ENCODE data around the gene UBE4A.
"Not testable (repeated sequence)": the region's sequence is repeated elsewhere in the genome, so short reads cannot be mapped to it uniquely, and the experiment has no call there.

Gene UBE4A

DNA sequence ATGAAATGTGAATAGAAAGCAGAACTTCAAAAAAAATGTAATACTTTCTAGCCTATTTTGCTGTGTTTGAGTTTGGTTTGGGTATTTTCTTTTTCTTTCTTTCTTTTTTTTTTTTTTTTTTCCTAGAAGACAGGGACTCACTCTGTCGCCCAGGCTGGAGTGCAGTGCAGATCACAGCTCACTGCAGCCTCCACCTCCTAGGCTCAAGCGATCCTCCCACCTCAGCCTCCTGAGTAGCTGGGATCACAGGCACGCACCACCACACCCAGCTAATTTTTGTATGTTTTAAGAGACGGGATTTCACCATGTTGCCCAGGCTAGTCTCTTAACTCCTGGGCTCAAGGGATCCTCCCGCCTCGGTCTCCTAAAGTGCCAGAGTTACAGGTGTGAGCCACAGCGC lies 43.2 kb downstream of the UBE4A start:
- not testable (repeated sequence) for DNase-seq

DNA sequence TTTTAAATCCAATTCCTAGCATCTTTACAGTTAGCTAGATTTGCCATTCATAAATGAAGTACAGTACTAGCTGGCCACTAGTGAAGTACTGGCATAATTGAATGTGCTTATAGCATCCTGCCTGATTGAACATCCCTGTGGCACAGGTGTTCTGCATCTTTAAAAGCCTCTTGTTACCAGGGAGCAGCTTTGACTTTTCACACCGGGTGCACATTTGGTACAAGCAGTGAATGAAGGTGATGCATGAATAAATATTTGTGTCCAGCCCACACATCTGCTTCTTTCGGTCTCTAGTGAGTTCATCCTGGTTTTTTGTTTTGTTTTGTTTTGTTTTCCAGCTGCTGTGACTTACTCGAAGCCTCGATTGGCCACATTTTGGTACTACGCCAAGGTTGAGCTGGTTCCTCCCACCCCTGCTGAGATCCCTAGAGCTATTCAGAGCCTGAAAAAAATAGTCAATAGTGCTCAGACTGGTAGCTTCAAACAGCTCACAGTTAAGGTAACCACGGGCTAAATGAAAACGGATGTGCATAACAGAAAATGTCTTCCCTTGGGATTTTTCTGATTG lies 47.3 kb downstream of the UBE4A start:
- peak; percentile 54 for DNase-seq

DNA sequence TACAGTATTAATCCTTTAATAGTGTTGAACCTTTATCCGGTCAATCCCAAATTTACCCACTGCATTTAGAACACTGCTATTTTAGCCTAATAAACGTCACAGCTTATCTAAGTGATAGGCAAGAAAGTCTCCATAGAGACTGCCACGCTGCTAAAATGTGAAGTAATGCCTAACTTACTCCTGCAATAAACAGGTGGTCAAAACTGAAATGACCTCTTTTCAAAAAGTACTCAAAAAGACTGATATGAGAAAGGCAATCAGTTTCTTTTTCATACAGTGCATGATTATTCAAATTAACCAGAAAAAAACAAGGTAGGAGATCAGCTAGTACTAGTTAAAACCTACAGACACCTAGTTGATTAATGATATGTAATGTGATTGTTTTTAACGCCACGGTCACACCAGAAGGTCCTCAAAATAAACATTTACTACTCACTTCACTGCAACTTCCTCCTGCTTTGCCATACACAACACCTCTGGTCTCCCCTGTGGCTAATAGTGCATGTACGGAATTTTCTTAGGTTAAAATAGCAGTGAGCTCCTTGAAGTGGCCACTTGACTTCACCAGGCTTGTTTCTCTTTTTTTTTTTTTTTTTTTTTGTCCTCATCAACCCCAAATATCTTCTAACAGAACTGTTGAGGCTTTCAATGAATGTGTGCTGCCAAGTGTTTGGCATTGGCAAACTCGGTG lies 50.8 kb downstream of the UBE4A start:
- DNase-seq, result no peak

DNA sequence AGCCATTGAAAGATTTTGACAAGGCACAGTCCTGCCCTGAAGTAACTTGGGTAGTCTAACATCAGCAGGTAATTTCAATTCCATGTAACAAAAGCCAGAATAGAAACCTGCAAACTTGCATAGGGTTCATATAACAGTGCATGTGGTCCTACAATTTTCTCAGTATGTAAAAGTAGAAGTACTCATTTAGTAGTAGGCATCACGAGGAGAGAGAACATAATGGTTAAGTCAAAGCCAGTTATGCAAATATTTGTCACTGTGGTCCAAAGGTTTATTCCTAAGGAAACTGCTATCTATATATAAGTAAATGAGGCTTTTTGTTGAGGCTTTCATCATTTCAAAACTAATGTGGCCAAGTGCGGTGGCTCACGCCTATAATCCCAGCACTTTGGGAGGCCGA lies 52.1 kb downstream of the UBE4A start:
- no peak for DNase-seq

DNA sequence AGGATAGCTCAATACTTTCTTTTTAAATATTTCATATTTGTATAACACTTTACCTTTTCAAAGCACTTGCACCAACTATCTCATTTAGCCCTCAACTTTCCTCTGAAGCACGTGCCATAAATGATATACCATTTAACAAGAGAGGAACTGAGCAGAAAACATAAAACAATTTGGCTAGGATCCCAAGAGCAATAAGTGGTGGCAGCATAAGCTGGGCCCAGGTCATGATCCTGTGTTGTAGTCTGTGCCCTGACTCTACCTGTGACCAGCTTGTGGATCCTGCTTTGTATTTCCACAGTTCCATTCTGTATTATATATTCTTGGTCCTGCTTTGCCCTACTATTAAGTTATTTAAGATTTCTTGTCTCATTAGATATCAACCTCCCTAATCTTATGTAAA lies 53.5 kb downstream of the UBE4A start:
- DNase-seq, result no peak

DNA sequence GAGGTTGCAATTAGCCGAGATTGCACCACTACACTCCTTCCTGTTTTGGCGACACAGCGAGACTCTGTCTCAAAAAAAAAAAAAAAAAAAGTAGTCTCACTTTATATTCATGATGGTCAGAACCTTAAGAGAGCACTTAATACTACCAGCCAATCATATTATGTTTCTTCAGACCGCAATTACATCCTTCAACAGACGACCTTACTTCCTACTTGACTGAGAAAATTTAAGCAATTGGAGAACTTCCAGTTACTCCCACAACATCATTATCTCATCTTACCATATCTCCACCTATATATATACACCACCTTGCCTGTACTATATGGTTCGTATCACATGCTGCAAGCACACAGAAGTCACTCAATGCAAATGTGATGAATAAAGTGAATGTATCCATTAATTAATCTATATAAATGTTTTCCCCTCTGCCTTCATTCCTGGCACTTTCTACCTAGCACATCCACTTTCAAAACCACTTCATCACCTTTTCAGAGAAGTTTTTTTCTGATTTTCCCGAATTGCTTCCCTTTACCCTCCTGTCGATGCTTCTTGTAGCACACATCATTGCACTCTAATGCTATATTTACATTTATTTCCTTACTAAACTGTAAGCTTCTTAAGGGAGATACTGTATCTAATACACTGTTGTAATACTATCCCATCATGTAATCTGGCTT lies 55.8 kb downstream of the UBE4A start:
- no peak for DNase-seq

DNA sequence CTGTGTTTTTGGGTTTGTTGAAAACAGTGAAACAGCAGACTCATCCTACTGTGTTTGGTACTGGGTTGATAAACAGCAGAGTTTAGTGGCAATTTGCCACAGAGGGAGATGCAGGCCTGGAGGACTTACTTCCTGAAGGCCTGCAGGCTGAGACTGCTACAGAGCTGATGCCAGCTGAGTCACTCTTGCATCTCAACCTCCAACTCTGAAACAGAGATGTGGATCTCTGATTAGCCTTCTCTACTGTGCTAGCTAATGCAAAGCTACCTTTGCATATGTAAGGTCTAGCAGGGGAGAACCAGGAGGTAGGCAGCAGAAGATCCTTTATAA lies 56.3 kb downstream of the UBE4A start:
- no peak for DNase-seq

DNA sequence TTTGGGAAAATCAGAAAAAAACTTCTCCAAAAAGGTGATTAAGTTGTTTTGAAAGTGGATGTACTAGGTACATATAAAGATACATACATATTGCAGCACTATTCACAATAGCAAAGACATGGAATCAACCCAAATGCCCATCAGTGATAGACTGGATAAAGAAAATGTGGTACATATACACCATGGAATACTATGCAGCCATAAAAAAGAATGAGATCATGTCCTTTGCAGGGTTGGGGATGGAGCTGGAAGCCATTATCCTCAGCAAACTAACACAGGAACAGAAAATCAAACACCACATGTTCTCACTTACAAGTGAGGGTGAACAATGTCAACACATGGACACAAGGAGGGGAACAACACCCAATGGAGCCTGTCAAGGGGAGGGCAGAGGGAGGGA lies 57.5 kb downstream of the UBE4A start:
- not testable (repeated sequence) for DNase-seq

DNA sequence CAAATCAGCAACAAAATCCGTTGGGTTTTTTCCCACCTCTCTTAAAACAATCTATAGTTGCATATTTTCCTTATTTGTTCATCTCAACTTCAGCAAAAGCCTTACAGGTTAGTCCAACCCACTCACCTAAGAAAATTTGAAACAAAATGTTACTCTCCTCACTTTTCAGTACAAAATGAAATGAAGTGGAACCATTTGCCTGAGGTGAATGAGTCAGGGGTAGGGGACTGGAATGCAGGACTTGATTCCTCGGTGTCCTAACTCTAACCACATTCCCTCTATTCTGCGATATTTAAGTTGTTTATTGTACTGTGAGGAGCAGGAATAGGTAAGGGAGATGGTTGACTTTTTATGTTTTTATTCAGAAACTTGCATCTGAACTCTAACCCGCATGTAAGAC lies 58.4 kb downstream of the UBE4A start:
- DNase-seq, result no peak

DNA sequence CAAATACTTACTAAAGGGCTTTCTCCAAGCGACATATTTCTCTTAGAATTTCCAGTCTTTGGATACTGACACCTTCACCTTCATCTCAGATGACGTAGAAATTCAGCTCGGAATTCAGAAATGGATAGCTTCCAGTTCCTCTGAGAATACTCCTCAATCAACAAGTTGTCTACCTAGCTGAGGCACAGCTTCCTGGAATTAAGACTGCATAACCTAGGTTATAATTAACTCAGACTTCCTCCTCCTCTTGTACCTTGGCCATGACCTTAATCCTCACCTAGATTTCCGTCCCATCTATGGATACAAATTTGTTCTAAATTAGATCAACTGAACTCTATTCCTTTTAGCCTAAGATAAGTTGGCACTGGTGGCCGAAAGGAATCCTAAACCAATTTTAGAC lies 59.4 kb downstream of the UBE4A start:
- no peak for DNase-seq

DNA sequence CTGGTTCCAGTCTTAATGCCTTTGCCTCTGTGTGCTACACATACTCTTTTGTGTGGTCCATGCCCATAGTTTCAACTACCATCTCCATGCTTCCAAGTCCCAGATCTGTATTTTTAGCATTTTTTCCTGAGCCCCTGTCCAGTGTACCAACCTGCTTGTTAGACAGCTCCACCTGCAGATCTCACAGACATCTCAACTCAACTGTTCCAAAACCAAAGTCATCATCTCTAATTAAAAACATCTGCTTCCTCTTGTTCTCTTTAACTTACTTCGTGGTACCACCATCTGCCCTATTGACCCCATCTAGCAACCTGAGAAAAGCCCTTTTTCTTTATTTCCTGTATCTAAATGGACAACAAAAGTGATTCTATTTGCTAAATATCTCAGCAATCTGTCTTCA lies 68.3 kb downstream of the UBE4A start:
- DNase-seq, result no peak

DNA sequence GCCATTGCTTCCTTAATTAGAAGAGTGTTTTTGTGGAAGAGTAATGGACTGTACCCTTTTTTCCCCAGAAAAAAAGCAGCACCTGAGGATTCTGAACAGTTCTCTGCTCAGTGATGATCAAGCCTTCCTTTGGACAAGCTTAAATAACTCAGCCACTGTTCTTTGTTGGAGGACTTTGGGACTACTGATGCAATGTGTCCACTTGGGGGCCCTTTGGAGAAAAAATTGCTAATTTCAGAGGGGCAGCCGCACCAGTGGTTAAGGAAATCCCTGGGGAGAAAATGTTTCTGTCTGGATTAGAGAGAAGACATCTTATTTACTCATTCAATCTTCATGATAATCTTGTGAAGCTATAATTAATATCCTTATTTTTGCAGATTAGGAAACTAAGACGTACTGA lies 71.6 kb downstream of the UBE4A start:
- no peak for DNase-seq

DNA sequence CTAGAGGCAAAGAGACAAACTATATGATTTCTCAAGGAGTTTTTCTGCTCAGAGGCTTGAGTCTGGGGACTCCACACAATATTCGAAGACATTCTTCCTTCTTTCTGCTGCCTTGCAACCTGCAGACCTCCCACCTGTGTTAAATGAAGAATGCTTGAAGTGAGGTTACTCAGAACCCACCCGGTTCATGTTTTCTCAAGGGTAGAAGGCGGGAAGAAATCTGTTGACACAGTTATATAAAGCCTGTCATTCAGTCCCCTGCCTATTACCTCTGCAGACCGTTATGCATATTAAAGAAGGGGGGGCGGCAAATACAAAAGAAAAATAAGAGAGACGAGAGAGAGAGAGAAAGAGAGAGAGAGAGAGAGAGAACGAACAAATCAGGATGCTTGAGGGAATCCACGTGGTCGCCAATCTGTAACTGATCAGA lies 74.7 kb downstream of the UBE4A start:
- peak; percentile 44 for DNase-seq

DNA sequence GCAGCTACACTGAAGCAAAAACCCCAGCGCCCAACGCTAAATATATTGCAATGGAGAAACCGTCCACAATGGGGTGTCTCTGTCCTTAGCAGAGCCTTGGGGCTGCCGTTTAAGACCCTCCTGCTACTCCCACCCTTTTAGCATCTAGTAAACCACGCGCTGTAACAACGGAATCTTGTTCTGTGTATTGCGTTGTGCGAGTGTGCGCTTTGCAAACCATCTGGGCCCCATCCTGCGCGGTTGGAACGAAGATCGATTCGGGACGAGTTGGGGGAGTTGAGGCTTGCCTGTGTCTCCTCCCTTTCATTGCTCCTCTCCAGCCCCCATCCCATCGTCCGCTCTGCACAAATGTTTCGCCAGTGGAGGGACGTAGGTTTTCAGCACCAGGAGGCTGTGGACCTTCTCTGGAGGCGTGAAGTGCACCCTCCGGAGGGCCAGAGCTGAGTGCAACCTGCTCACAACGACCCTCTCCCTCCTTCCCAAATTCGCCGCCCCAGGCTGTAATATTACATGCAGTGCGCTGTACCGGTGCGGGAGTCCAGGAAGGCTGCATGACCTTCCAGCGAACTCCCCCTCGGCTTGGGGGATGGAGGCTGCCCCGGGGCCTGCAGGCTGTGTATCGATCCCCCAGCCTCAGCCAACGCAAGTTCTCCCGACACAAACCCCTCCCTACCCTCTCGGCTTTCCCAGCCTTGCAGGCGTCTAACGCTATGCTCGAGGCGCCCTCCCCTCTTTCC lies 75.3 kb downstream of the UBE4A start:
- peak; percentile 63 for DNase-seq

DNA sequence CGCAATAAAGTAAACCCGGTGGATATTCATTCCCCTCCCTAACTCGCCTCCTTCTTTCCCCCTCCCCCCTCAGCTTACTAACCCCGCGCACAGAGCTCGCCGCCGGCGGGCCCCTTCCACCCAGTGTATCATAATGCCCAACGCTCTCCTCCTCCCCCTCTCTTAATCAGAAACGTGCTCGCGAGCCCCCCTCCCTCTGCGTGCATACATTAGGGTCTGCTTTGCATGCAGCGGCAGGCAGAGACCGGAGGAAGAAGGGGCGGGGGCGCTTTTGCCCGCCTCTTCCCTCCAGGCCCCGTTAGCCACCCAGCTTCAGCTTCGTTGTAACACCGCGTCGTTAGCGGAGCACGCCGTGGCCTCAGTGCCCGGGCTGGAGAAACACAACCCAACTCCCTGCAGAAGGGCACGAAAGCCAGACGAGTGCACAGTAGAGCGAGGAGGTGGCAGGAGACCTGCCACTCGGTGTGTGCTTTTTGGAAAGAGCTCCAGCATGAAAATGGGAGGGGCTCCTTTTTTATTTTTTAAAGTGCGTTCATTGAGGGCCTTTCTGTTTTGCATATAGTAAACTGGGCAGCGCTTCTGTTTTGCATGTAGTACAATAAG lies 76.0 kb downstream of the UBE4A start:
- peak; percentile 96 for DNase-seq

DNA sequence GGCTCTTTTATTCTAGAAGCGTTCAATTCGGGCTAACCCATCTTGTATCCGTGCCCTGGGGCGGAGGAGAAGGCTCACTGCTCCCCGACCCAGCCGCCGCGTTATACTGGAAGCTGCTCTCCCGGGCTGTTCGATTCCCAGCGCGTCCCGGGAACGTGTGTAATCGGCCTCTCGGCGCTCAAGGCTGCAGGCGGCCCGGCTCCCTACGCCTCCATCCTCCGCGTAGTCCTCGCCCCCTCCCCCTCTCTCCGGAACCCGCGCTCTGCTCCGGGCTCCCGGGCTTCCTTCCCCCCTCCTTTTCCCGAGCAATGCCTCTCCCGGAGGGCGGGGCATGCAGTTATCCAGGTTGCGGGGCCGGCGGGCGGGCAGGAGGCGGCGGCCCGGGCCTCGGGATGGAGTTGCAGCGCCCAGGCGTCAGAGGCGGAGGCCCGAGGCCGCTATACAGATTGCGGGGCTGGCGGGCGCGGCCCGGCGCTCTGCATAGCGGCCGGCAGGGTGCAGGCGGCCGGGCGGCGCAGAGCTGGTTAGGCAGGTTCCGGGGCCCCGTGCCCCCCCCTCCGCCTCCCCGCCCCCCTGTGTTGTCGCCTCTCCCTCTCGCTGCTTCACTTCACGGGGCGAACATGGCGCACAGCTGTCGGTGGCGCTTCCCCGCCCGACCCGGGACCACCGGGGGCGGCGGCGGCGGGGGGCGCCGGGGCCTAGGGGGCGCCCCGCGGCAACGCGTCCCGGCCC lies 76.7 kb downstream of the UBE4A start, which contains the start of gene KMT2A:
KMT2A (plus strand) TSS at position 600 of the 732 bp plus-strand sequence; CDS start at position 621, 21 bp downstream.
- DNase-seq, result peak; percentile 97

DNA sequence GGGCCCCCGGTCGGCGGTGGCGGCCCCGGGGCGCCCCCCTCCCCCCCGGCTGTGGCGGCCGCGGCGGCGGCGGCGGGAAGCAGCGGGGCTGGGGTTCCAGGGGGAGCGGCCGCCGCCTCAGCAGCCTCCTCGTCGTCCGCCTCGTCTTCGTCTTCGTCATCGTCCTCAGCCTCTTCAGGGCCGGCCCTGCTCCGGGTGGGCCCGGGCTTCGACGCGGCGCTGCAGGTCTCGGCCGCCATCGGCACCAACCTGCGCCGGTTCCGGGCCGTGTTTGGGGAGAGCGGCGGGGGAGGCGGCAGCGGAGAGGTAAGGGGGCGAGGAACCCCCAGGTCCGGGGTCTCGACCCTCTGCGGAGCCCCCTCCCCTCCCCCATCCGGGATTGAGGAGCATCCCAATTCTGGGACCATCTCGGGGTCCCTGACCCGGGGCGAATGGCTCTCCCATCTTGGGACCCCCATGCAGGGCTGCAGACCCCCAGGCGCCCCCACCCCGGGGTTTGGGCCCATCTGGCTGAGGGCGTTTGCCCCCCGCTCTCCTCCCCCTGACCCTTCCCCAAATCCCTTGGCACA lies 77.3 kb downstream of the UBE4A start:
- peak; percentile 54 for DNase-seq

DNA sequence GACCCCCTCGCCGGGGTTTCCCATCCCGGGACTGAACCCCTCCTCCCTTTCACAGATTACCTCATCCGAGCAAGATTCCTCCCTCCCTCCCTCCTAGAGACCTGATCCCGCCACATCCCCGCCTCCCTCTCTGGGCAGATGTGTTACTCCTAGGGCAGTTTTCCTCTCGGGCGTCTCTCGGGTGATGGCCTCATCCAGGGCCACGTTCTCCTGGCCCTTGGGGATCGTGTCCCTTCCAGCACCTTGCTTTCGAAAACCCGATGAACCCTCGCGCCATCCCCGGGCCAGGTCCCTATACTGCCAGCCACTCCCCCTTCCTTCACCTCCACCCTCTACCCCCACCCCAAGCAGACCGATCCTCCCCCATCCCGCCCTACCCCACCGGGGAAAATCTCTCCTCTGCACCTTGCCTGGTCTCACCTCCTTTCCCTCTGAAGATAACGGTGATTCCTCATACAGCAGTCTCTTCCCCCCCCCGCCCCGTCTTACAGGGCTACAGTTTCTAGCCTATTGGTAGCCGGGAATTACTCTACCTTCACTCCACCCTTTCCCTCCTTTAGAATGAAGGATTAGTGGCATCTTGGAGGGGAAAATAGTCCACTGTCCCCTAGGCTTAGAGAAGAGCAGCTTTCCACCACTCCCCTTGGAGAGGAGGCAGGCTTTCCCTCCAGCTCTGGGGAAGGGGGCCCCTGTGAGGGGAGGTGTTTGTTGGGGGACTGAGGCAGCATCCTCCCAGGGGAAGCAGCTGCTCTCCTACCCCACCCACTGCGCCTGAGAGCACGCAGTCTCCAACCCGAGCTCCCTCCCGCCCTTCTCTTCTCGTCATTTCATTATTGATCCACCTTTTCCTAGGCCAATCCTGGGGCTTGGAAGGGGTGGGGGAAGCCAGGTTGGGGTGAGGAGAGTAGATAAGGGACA lies 78.1 kb downstream of the UBE4A start:
- DNase-seq, result peak; percentile 79

DNA sequence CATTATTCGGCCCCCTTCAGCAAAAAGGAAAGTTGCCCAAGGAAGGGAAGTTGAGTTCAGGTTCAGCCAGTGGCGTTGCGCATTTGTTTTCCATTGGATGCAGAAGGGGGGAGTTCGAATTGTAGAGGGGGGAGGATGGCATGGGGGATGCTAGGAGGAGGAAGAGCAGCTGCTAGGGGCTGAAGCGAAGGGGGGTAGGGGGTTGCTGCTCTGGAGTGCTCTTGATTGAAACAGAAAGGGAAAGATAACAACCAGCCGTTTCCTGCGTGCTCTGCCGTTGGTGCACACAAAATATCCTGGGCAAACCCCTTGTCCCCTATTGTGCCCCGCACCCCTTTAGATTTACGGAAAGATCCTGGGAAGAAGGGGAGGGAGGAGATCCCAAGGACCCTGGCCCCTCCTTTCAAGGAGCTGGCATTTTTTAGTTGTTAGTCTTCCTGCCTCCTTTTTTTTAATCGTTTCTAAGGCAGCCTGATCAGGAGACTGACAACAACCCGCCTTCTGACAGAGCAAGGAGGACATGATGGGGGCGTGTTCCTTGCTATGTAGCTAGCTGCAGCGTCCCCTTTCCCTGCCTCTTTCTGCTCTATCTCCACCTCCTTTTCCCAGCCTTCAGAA lies 79.0 kb downstream of the UBE4A start:
- DNase-seq, result peak; percentile 34

DNA sequence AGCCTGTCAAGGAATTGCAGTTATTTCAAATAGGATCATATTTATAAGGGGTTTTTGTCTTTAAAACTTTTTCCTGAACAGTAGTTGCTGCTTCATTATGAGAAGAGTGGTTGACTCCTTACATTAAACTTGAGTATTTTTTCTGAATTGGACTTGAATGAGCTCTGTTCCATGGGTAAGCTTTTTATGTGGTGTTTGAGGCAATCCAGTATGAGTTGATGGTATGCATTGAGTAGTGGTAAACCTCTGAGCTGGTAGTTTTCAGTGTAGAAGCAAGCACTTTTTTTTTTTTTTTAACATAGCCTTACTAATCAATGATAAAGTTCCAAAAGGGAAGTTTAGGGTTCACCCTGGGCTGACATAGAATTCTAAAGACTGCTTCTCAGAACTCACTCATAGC lies 80.2 kb downstream of the UBE4A start:
- DNase-seq, result no peak

Measured in NCI-H146 (cell line).